GM18951 (cell line): ENCODE measurements around the gene PRKCE.

ENCODE experiments used
- POLR2A ChIP-seq: IDR thresholded peaks from 4 replicates; pipeline ENCODE4 v1.6.1; 2011; ENCODE audit warnings: mild to moderate bottlenecking; ENCODE audit not compliant: insufficient read length, insufficient read depth; ENCODE audit errors: extremely low read depth
- in situ Hi-C: fragments of 300-500 bp; cut with MboI; formaldehyde crosslinking; loops from one replicate; pipeline ENCODE4 v1.12.0; 2022; ENCODE audit warnings: low sequenced_read_pairs, mixed read lengths, inconsistent platforms; ENCODE audit not compliant: unreplicated experiment

The PRKCE gene

DNA sequence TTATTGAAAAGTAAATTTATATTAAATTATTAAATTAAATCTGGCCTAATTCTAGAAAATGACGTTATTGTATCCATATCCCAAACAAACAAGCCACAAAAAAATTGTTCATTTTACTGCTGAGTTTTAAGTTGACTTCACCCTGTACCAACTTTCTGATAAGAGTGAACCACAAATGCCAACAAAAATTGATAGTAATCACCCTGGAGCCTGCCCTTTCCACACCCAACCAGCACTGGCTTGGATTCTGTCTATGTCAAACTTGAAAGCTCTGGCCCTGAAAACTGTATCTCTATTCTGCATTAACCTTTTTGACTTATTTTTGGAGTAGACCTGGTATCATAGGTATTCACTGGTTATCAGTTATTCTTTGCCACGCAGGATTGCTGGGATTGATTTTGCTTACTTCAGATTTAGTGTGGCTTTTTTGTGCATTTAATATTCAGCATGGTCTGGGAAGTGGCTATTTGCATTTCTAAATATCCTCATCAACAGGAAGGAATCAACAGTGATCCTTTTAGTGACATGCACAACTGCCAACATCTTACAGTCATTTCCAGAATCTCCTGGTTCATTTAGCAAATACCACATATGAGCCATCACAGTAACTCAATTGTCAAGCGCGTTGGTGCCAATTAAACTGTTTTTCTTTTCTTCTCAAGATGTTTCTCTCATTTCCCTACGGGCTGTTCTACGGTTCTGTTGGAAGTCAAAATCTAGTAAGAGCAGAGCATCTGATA, 29.0 kb upstream of the PRKCE start:
- in situ Hi-C loops: no loop called here
- TF ChIP-seq POLR2A: no peak

DNA sequence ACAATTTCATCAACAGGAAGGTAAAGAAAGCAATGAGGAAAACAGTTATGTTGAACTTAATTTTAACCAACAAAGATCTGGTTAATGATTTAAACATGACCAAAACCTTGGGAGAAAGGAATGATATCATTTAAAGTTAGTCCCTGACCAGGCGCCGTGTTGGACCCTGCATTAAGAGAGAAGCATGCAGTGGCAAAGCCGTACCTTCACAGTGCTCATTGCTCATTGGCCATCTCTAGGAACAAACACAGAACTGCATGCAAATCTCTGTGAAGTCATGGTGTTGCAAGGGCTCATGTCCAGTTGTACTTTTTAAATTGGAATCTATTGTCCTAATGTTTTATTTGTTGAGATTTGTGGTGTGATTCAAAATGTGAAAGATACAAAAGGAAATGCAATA, 28.4 kb upstream of the PRKCE start:
- TF ChIP-seq POLR2A: no peak
- in situ Hi-C loops: no loop called here

DNA sequence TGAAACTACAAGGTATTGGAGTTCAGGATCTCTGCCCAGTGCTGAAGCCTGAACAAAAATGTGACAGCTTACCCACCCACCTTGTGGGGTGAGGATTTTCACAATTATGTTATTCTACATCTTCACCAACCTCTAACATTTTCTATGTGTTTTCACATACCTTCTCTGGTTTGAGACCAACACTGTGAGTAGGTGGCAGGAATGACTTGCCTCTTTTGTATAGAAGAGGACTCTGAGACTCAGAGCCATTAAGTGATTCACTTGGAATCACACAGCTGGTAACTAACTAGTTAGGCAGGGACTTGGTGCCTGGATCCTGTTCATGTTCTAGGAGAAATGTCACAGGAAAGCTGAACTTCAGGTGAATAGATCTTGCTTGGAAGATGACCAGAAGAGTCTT, 25.7 kb upstream of the PRKCE start:
- in situ Hi-C loops: no loop called here

DNA sequence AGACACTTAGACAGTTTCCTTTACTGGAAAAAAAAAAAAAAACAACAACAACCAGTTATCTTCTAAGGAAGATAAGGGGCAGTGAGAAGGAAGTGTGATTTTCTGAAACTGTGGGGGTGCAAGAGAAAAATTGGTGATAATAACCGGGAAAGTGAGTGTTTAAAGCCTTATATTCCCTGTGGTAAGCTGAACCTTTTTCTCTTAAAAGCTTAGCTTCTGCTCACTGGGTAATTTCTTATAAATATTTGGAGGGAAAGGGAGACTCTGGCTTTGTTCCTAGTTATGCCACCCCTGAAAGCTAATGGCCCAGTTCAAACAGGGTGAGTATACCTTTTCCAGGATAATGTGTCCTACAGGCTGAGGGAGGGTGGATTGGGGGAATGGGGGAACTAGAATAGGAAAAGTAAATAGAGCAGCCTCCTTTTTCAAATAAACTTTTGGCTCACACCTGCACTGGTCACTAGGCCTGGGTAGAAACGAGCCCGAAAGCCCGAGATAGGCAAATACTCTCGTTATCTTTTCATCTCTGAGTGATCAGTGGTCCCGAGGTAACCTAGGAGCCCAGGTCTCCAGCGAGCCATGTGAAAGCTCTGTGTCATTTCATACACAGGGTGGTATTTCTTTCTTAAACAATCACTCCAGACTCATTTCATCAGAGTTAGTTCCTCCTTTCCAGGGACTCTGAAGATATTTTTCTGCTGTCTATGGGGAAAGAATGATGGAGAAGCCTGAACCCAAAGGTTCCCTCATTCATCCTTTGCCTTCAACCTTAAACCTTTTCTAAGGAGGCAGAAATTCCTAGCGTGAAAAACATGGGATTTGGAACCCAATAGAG, 24.9 kb upstream of the PRKCE start:
- TF ChIP-seq POLR2A: no peak
- in situ Hi-C loops: no loop called here

More for the DNA sequence above, 25.7 kb upstream of the PRKCE start:
- TF ChIP-seq POLR2A: no peak

DNA sequence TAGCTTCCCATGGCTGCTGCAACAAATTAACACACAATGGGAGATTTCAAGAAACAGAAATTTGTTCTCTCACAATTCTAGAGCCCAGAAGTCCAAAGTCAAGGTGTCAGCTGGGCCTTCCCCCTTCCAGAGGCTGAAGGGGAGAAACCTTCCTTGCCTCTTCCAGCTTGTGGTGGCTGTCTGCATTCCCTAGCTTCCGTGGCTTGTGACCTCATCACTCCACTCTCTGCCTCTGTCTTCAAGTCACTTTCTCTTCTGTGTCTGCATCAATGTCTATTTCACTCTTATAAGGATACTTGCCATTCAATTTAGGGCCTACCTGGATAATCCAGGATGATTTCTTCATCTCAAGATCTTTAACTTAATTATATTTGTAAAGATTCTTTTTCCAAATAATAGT, 23.6 kb upstream of the PRKCE start:
- no peak for TF ChIP-seq POLR2A
- in situ Hi-C loops: no loop called here

DNA sequence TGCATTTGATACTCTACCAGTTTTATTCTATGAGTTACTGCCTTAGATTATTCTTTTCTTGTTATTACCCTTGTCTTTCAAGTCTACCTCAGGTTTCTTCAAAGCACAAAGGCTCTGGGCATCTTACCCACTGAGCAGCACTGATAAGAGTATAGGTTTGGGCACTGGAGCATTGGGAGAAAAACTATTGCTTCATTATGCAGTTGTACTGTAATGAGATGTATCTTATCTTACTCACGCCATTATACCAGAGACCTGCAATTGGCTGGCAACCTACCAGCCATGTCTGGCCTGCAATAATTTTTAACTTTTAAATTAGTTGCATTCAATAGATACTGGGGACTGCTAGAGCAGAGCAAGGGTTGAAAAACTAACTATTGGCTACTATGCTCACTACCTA, 21.5 kb upstream of the PRKCE start:
- in situ Hi-C loops: no loop called here

DNA sequence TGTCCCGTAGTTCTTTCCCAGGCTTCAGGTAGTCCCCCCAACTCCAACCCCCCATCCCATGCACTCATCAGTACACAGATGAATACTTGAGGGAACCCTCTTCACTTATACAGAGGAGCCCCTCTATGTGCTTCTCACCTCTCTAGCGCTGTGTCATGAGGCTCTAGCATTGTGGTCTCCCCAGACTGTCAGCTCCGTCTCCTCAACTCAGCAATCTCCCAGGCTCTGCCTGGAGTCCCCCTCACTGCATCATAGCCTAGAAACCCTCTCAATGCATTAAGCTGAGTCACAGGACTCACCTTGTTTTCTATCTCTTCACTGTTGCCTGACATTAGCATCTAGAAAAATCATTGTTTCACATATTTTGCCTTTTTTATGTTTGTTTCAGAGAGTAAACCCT, 20.2 kb upstream of the PRKCE start:
- in situ Hi-C loops: no loop called here
- no peak for TF ChIP-seq POLR2A

More for the DNA sequence above, 21.5 kb upstream of the PRKCE start:
- no peak for TF ChIP-seq POLR2A

DNA sequence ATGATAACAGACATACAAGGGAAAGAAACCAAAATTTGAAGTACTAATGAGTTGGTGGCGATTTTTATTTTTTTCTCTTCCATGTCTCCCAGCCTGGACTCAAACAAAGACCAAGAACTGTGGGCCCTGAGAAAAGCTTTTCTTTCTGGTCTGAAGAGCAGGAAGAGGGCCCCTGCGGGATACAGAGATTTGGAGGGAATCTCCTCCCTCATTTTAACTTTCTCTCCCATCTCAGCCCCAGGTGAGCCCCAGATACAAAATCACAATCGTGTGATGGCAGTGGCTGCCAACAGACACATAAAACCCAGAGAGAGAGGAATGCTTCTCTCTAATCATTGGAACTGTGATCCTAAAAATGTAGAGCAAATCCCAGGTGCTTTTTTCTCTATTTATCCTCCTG, 19.5 kb upstream of the PRKCE start:
- in situ Hi-C loops: no loop called here
- TF ChIP-seq POLR2A: no peak

DNA sequence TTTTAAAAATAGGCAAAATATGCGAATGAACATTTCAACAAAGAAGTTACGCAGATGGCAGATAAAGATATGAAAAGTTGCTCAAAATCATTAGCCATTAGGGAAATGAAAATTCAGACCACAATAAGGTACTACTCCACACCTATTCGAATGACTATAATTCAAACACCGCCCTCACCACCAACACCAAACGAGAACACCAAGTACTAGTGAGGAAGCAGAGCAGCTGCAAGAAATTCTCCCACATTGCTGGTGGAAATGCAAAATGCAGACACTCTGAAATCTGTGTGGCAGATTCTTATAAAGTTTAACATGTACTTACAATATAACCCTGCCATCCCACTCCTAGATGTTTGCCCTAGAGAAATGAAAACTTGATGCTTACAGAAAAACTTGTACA, 17.3 kb upstream of the PRKCE start:
- no peak for TF ChIP-seq POLR2A
- in situ Hi-C loops: no loop called here

DNA sequence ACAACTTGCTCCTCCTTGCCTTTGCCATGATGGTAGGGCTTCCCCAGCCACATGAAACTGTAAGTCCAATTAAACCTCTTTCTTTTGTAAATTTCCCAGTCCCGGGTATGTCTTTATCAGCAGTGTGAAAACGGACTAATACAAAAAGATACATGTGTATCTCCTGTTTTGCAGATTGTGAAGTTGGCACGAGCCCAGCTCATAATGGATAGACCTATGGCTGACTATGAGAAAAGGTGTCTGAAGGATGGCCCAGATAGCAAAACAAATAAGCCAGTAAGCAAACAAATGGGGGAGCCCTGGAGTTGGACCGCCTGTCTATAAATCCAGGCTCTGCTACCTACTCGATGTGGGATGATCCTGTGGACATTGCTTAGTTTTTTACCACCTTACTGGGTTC, 15.5 kb upstream of the PRKCE start:
- TF ChIP-seq POLR2A: no peak
- in situ Hi-C loops: no loop called here

DNA sequence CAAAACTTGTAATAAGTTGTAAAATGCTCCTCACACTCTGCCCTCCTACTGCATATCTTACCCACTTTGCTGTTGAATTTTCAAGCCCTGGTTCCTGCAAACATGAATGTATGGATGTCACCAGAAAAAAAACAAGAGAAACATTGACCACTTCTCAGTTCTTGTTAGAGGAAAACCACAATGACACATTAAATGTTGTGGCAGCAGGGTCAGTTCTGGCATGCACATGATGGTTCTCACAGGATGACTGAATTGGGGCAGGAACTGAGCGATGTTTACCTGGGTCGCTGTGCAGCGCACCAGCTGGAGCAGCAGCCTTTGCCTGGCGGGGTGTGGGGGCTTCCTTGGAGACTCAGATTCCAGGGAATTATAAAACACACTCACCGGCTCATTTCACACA, 14.0 kb upstream of the PRKCE start:
- TF ChIP-seq POLR2A: no peak
- in situ Hi-C loops: no loop called here

DNA sequence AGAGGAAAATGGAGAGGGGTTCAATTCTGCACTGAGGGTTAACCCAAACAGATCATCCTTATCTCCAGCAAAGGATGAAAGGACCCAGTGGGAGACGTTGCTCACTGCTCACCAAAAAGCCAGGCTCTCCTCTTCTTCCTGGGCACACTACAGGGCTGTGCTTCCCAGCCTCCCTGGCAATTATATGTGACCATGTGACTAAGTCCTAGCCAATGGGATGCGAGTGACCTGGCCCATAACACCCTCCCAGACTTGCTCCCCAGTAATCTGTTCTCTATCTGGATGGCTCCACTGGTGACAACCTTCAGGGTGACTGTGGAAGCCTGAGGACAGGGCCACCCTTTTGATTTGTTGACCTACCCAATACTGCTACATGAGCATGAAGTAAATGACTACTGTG, 10.9 kb upstream of the PRKCE start:
- no peak for TF ChIP-seq POLR2A
- in situ Hi-C loops: loop anchor here (10.0 kb wide), 2 partner anchors 134 to 294 kb away; no protein-coding TSS in a partner anchor

DNA sequence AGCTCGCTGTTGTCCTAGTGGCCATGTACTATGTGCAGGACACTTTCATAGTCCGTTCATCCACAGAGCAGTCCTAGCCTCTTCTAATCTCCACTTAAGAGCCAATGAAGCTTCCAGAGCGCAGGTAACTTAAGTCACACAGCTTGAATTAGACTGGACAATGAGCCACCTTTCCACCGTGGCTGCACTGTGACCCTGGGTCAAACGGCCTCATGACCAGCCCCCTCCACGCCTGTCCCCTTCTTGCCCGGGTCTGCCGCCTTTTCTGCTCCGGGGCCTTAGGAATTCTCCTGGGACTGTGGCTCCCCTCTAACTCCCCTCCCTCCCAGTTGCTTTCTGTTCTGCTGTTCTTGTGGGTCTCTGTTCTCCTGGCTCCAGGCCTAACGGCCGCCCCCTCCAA, 8.4 kb upstream of the PRKCE start:
- in situ Hi-C loops: loop anchor here (10.0 kb wide), 2 partner anchors 132 to 292 kb away; no protein-coding TSS in a partner anchor

More for the DNA sequence above, 8.4 kb upstream of the PRKCE start:
- no peak for TF ChIP-seq POLR2A
